ENCODE results near the gene HTR7. TPM values are rescaled to one million over a fixed set of nuclear protein-coding genes. Genes with fewer than 3 reads are reported as not detected.

The HTR7 gene
- total RNA-seq, 2 donors from 2014 or later: not detected

GRCh38 chr10:90718182-90718581 lies 139.7 kb downstream of the HTR7 start:
- Histone ChIP-seq H3K27ac (no peak overlapping the region), H3K4me3 (no peak overlapping the region), H3K9me3 (no peaks in the 10 kb centered on the region), H3K36me3 (replicated peaks in 1 of 2; ENCODE audit: insufficient read depth in 1 of 2, low read depth in 2 of 2) (no peaks in the 10 kb centered on the region), H3K4me1 (no peaks in the 10 kb centered on the region), H3K27me3 (no peaks in the 10 kb centered on the region)
- TF ChIP-seq CTCF (IDR thresholded peaks at IDR 0.05): no peak
- TF ChIP-seq POLR2A (IDR thresholded peaks at IDR 0.05): no peak
- ATAC-seq (no peak), DNase-seq (no peak)
- intact Hi-C loops (cut with DNase I): no loop called here
- WGBS, 2 donors: 64 to 81% methylated on average over 3 of the region's 3 CpGs

GRCh38 chr10:90712529-90712928 lies 145.3 kb downstream of the HTR7 start:
- Histone ChIP-seq H3K4me1 (no peaks in the 10 kb centered on the region), H3K36me3 (replicated peaks in 1 of 2; ENCODE audit: insufficient read depth in 1 of 2, low read depth in 2 of 2) (no peaks in the 10 kb centered on the region), H3K9me3 (no peaks in the 10 kb centered on the region), H3K27me3 (no peaks in the 10 kb centered on the region), H3K27ac (no peak overlapping the region), H3K4me3 (no peak overlapping the region)
- ATAC-seq (no peak), DNase-seq (no peak)
- no peak for TF ChIP-seq POLR2A (IDR thresholded peaks at IDR 0.05)
- no peak for TF ChIP-seq CTCF (IDR thresholded peaks at IDR 0.05)
- WGBS, 2 donors: 45 to 56% methylated on average over 3 of the region's 3 CpGs
- intact Hi-C loops (cut with DNase I): no loop called here

GRCh38 chr10:90709727-90710126 lies 148.1 kb downstream of the HTR7 start:
- TF ChIP-seq CTCF (IDR thresholded peaks at IDR 0.05) (no peak), POLR2A (IDR thresholded peaks at IDR 0.05) (no peak)
- intact Hi-C loops (cut with DNase I): no loop called here
- no peak for ATAC-seq
- no peak for DNase-seq
- WGBS, 2 donors: 71 to 73% methylated on average over 2 of the region's 2 CpGs
- Histone ChIP-seq H3K4me3 (no peak overlapping the region), H3K4me1 (no peaks in the 10 kb centered on the region), H3K27me3 (no peaks in the 10 kb centered on the region), H3K9me3 (no peaks in the 10 kb centered on the region), H3K27ac (no peak overlapping the region), H3K36me3 (replicated peaks in 1 of 2; ENCODE audit: insufficient read depth in 1 of 2, low read depth in 2 of 2) (no peaks in the 10 kb centered on the region)

- WGBS, 2 donors: 33 to 38% methylated on average over 2 of the region's 2 CpGs
- intact Hi-C loops (cut with DNase I): no loop called here
- ATAC-seq (no peak), DNase-seq (no peak)
- no peaks in the 10 kb centered on the region for H3K9me3 ChIP-seq
- H3K4me1 ChIP-seq: no peaks in the 10 kb centered on the region
- H3K27ac ChIP-seq: no peak overlapping the region
- no peaks in the 10 kb centered on the region for H3K27me3 ChIP-seq
- no peaks in the 10 kb centered on the region for H3K36me3 ChIP-seq (replicated peaks in 1 of 2; ENCODE audit: insufficient read depth in 1 of 2, low read depth in 2 of 2)
- TF ChIP-seq CTCF (IDR thresholded peaks at IDR 0.05): no peak
- TF ChIP-seq POLR2A (IDR thresholded peaks at IDR 0.05): no peak
- no peak overlapping the region for H3K4me3 ChIP-seq
Observed at GRCh38 chr10:90707657-90708056, 150.2 kb downstream of the HTR7 start.

- DNase-seq (no peak), ATAC-seq (no peak)
- no peaks in the 10 kb centered on the region for H3K36me3 ChIP-seq (replicated peaks in 1 of 2; ENCODE audit: insufficient read depth in 1 of 2, low read depth in 2 of 2)
- intact Hi-C loops (cut with DNase I): no loop called here
- no peaks in the 10 kb centered on the region for H3K9me3 ChIP-seq
- TF ChIP-seq POLR2A (IDR thresholded peaks at IDR 0.05) (no peak), CTCF (IDR thresholded peaks at IDR 0.05) (no peak)
- H3K4me1 ChIP-seq: no peaks in the 10 kb centered on the region
- no peak overlapping the region for H3K4me3 ChIP-seq
- no peak overlapping the region for H3K27ac ChIP-seq
- no peaks in the 10 kb centered on the region for H3K27me3 ChIP-seq
Observed at GRCh38 chr10:90701428-90701827, 156.4 kb downstream of the HTR7 start.

All from body of pancreas (tissue), 4 donors.